Measurements from ENCODE around the gene EFTUD2.

The EFTUD2 gene

DNA sequence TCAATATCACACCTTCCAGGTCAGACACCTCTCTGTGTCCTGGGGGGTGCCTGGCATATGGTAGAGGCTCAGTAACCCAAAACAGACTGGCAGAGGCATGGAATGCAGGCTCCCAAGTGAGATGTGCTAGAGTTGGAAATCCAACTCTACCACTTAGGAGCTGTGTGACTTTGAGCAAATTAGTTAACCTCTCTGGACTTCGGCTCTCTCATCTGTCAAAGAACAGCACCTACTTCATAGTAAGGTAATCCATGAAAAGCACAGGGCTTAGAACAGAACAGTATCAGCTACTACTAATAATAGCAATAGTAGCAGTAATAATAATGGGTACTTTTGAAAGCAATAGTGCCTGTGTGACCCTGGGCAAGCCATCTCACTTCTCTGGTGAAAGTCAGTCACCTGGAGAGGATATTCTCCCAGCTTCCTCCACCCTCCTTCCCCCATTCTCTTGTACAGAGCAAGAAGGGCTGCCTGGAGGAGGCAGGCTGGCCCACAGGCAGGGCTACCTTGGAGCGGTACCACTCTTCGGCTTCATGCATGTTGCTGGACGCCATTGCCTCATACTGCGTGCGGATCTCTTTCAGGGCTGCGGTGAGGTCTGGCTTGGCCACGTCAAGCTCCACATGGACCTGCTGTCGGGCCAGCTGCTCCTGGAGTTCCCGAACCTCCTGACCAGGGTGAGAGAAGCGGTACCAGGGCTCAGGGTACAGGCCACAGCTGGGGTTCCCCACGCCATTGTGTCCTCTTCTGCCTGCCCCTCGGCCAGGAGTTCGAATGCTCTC is 13.7 kb upstream of the EFTUD2 start:
- peaks cover 19% of the 10 kb centered on the region for H3K4me1 ChIP-seq (ENCODE audit: insufficient read depth, low read length)
- H2AFZ ChIP-seq (ENCODE audit: low read depth, low read length) = no peak overlapping the region
- peaks cover 16% of the 10 kb centered on the region for H3K27me3 ChIP-seq (ENCODE audit: insufficient read depth, low read length)
- peaks cover 2% of the 10 kb centered on the region for H3K9me3 ChIP-seq (ENCODE audit: low read length)
- no peak overlapping the region for H3K4me3 ChIP-seq (ENCODE audit: low read length)
- H3K36me3 ChIP-seq (ENCODE audit: insufficient read depth, low read length) = no peaks in the 10 kb centered on the region

DNA sequence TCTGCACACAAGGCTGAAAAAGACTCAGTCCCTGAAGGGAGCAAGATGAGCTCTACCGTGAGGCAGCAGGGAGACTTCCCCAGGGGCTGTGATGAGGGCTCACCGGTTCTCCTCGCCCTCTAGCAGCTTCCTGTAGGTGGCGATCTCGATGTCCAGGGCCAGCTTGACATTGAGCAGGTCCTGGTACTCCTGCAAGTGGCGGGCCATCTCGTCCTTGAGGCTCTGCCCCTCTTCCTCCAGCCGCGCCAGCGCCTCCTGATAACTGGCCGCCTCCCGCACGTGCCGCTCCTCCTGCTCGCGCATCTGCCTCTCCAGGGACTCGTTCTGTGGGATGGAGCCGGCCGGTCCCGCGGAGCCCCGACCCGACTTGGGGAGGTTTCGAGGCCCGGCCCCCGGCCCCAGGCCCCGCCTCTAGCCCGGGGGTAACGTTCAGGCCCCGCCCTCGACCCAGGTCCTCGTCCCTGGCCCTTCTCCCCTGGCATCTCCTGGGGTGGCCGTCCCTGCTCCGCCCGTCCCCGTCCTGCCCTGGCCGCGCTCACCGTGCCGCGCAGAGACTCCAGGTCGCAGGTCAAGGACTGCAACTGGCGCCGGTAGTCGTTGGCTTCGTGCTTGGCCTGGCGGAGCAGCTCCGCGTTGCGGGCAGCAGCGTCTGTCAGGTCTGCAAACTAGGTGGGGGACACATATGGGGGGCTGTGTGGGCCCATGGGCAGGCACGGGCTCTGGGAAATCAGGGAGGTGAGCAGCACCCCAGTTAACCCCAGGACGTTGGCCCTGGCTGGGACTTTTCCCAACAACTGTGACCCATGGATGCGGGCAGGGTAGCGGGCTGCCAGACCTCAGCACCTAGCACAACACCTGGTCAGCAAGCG is 12.1 kb upstream of the EFTUD2 start:
- peaks cover 2% of the 10 kb centered on the region for H3K9me3 ChIP-seq (ENCODE audit: low read length)
- H2AFZ ChIP-seq (ENCODE audit: low read depth, low read length) = no peak overlapping the region
- no peak overlapping the region for H3K4me3 ChIP-seq (ENCODE audit: low read length)

DNA sequence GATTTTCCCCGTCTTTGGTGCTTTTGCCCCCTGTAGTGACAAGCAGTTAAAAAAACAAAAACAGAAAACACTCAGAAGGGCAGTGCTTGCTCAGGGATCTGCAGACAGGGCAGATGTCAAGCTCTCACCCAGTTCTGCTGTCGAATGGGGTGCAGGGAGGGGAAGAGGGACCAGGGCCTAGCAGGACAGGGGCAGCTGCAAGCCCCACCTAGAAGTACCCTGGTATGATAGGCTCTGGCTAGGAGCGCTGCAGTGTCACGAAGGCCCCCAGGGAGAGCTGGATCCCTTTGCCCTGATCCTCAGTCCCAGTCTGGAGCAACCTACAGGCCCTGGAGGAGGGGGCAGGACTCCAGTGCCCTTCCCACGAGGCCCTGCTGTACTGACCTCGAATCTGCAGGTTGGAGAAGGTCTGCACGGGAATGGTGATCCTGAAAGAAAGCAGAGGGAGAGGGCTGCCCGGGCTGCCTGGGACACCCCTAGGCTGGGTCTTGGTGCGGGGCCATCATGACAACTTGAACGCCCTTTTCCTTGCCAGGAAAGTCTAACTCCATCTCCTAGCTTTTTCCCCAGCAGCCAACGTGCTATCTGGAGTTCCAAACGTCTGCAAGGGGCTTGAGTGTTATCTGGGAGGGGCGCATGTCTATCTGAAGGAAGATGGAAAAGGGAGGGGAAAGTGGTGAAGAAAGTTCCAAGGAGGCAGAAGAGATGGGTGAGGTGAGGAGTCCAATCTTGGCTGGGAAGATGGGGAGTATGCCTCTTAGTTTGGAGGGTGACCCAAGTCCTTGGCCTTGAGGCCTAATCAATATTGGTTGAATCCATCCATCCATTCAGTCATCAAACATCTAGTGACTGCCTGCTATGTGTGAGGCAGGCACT is 11.2 kb upstream of the EFTUD2 start:
- no peaks in the 10 kb centered on the region for H3K36me3 ChIP-seq (ENCODE audit: insufficient read depth, low read length)
- no peak overlapping the region for H3K4me3 ChIP-seq (ENCODE audit: low read length)
- peaks cover 2% of the 10 kb centered on the region for H3K9me3 ChIP-seq (ENCODE audit: low read length)
- H3K27me3 ChIP-seq (ENCODE audit: insufficient read depth, low read length) = peaks cover 16% of the 10 kb centered on the region
- no peak overlapping the region for H2AFZ ChIP-seq (ENCODE audit: low read depth, low read length)
- H3K4me1 ChIP-seq (ENCODE audit: insufficient read depth, low read length) = peaks cover 18% of the 10 kb centered on the region

More for the DNA sequence above, 12.1 kb upstream of the EFTUD2 start:
- peaks cover 16% of the 10 kb centered on the region for H3K27me3 ChIP-seq (ENCODE audit: insufficient read depth, low read length)
- H3K4me1 ChIP-seq (ENCODE audit: insufficient read depth, low read length) = peaks cover 18% of the 10 kb centered on the region
- no peaks in the 10 kb centered on the region for H3K36me3 ChIP-seq (ENCODE audit: insufficient read depth, low read length)

DNA sequence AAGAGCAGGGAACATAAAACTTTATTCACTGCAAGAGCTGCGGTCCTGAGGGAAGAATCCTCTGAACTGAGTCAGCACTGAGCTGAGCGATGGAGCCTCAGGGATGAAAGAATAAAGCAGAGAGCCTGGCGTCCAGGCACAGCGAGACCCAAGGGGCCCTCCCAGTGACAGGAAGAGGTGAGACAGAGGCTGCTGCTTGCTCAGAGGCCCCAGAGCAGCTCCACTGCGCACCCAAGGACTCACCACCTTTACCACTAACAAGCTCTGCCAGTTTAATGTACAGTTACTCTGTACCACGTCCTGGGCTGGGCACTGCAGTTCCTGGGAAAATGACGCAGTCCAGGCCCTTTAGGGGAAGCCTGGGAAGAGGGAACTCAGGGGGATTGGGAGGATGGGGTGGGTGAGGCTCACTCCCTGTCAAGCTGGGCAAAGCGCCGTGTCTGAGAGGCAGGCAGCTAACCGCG is 10.5 kb upstream of the EFTUD2 start:
- Histone ChIP-seq H3K4me1 (ENCODE audit: insufficient read depth, low read length) (peaks cover 18% of the 10 kb centered on the region), H3K9me3 (ENCODE audit: low read length) (peaks cover 2% of the 10 kb centered on the region), H3K27me3 (ENCODE audit: insufficient read depth, low read length) (peaks cover 16% of the 10 kb centered on the region), H2AFZ (ENCODE audit: low read depth, low read length) (no peak overlapping the region), H3K4me3 (ENCODE audit: low read length) (no peak overlapping the region), H3K36me3 (ENCODE audit: insufficient read depth, low read length) (no peaks in the 10 kb centered on the region)

DNA sequence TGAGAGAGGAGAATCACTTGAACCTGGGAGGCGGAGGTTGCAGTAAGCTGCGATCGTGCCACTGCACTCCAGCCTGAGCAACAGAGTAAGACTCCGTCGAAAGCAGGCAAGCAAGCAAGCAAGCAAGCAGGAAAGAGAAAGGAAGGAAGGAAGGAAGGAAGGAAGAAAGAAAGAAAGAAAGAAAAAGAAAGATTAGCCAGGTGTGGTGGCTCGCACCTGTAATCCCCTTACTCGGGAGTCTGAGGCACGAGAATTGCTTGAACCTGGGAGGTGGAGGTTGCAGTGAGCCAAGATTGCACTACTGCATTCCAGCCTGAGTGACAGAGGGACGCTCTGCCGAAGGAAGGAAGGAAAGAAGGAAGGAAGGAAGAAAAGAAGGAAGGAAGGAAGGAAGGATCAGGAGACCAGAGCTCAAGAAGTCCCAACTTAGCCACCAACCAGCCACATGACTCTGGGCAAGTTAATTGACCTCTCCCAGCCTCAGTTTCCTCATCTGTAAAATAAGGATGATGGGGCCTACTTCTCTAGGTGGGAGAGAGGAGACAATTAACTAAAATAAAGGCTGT is 9.6 kb upstream of the EFTUD2 start:
- H3K4me1 ChIP-seq (ENCODE audit: insufficient read depth, low read length) = peaks cover 18% of the 10 kb centered on the region
- H3K27me3 ChIP-seq (ENCODE audit: insufficient read depth, low read length) = peaks cover 13% of the 10 kb centered on the region
- H3K36me3 ChIP-seq (ENCODE audit: insufficient read depth, low read length) = no peaks in the 10 kb centered on the region
- no peak overlapping the region for H2AFZ ChIP-seq (ENCODE audit: low read depth, low read length)
- H3K4me3 ChIP-seq (ENCODE audit: low read length) = no peak overlapping the region
- peaks cover 2% of the 10 kb centered on the region for H3K9me3 ChIP-seq (ENCODE audit: low read length)

DNA sequence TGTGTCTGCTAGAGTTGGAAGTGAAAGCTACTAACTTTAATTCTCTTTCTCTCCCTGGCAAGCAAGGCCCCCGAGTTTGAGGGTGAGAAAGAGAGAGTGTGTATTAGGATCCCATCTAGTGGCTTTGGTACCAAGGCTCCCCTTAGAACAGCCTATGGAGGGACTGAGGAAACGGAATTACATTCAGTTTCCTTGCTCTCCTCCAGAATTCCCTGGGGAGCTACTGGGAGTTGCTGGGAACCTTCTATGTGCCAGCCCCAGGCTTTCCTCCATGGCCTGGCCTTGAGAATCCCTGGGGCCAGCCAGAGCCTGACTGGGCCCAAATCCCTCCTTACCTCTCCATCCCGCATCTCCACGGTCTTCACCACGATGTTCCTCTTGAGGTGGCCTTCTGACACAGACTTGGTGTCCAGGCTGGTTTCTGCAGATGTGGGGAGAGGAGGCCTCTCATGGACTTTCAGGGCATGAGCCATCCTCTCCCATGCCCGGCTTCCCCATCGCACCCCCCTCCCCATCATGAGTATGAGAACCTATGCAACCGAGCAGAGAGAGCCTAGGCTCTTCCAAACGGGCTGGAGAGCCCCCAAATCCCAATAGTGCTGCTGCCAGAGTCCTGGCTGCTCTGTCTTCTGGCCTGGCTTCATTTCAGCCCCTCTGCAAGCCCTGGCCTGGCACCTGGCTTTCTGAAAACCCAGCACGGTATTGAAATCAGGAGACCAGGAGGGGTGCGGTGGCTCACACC is 8.7 kb upstream of the EFTUD2 start:
- Histone ChIP-seq H3K4me1 (ENCODE audit: insufficient read depth, low read length) (peaks cover 18% of the 10 kb centered on the region), H3K4me3 (ENCODE audit: low read length) (no peak overlapping the region), H2AFZ (ENCODE audit: low read depth, low read length) (no peak overlapping the region), H3K27me3 (ENCODE audit: insufficient read depth, low read length) (peaks cover 13% of the 10 kb centered on the region), H3K9me3 (ENCODE audit: low read length) (peaks cover 2% of the 10 kb centered on the region), H3K36me3 (ENCODE audit: insufficient read depth, low read length) (no peaks in the 10 kb centered on the region)

DNA sequence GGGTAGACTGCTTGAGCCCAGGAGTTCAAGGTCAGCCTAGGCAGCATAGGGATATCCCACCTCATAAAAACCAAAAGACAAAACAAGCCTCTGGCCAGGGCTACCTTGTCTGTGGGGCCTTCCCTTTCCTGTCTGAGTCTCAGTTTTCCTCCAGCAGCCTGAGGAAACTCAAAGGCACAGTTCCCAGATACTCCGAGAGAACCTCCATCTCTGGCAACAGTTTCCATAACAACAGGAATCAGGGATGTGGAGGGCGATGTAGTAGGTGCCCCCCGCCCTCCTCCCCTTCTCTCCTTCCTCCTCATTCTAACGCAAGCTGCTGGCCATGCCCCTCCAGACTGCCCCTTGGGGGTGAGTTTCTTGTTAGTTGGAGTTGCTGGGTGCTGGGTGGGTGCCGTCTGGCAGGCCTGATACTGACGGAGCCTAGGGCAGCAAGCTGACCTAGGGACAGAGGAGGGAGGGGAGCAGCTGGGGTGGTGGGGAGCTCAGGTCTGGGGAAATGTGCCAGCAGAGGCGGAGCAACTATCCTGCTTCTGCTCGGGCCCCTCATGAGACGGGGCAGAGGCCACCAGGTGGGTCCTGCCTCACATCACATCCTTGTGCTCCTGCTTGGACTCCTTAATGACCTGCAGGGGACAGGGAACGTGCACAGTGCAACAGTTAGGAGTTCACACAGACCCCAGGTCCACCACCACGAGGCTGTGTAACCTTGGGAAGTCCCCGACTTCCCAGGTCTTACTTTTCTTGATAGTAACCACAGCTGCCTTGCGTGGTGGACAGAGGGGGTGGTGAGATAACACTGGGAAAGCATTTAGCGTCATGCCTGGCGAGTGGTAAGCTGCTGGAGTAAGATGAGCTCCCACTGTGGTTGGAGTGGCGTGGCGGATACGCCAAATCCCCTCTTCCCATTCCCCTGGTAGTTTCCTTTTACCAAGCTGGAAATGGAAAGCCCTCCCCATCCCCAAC is 7.8 kb upstream of the EFTUD2 start:
- Histone ChIP-seq H3K4me1 (ENCODE audit: insufficient read depth, low read length) (peaks cover 18% of the 10 kb centered on the region), H3K4me3 (ENCODE audit: low read length) (no peak overlapping the region), H3K27me3 (ENCODE audit: insufficient read depth, low read length) (peaks cover 8% of the 10 kb centered on the region), H2AFZ (ENCODE audit: low read depth, low read length) (no peak overlapping the region), H3K36me3 (ENCODE audit: insufficient read depth, low read length) (no peaks in the 10 kb centered on the region), H3K9me3 (ENCODE audit: low read length) (peaks cover 2% of the 10 kb centered on the region)

DNA sequence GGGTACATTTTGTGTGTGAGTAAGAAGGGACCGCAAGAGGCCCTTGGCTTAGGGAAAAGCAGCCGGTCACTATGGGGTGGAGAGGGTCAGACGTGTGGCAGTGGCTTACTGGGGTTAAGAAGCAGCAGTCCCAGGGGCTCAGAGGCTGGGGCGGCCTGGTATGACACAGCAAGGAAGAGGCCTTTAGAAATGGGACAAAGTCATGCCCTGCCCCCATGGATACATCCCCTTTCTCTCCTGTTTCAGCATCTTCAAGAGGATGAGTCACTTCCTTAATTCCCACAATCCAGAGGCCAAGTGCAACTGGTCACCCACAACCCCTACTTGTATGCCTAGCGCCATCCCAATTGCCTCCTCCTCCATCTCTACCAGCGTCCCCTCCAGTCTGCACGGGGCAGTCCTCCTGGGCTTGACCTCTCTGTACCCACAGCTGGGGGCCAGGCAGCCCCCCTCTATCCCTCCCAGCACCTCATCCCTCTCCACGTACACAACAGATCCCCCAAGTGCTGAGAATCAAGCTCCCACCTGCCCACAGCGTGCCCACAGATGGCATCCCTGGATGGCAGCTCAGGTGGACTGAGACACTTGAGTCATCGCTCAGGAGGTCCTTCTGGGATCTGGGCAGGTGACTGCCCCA is 6.9 kb upstream of the EFTUD2 start:
- no peak overlapping the region for H2AFZ ChIP-seq (ENCODE audit: low read depth, low read length)
- H3K36me3 ChIP-seq (ENCODE audit: insufficient read depth, low read length) = no peaks in the 10 kb centered on the region
- H3K4me3 ChIP-seq (ENCODE audit: low read length) = no peak overlapping the region
- peaks cover 2% of the 10 kb centered on the region for H3K9me3 ChIP-seq (ENCODE audit: low read length)
- peaks cover 7% of the 10 kb centered on the region for H3K27me3 ChIP-seq (ENCODE audit: insufficient read depth, low read length)
- H3K4me1 ChIP-seq (ENCODE audit: insufficient read depth, low read length) = peaks cover 18% of the 10 kb centered on the region

DNA sequence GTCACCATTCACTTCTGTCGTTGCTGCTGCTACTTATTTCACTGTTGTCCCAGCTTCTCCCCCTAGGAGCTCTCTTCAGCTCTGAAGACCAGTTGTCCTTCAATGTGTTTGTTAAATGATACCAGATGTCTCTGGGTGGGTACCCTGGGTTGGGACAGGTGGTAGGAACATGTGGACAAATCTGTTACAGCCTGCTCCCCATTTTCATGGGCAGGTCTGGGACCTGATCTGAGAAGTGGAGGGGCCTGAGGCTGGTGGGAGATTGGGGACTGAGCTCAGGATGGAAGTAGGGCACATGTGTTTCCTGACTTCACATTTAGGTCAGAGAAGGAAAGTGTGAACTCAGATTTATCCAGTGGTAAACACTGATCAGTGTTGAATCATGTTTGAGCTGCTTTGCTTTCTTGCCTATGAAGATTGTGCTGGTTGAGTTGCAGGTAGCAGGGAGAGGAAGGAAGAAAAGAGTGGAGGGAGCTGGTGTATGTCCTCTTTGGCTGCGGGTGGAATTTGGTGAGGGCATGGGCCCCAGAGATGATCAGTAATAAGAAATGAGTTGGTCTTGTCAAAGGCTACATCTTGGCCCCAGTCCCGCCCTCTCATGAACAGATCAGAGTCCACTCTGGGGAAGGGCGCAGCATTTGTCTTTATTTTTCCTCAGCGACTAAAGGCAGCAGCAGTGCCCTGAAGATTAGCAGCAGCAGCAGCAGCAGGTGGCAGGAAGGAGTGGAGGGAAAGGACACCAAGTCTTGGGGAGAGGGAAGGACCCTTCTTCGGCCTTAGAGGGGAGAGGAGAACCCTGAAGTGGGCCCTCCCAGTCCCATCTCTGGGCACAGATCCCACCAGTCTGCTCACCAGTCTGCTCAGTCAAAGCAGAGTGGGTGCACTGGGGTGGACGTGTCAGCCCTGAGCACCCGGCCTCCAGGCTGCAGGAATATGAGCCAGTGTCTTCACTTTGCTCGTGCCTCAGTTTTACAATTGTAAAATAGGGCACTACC is 6.1 kb upstream of the EFTUD2 start:
- no peaks in the 10 kb centered on the region for H3K9me3 ChIP-seq (ENCODE audit: low read length)
- H3K27me3 ChIP-seq (ENCODE audit: insufficient read depth, low read length) = no peaks in the 10 kb centered on the region
- H2AFZ ChIP-seq (ENCODE audit: low read depth, low read length) = no peak overlapping the region
- H3K4me3 ChIP-seq (ENCODE audit: low read length) = no peak overlapping the region
- H3K36me3 ChIP-seq (ENCODE audit: insufficient read depth, low read length) = no peaks in the 10 kb centered on the region
- H3K4me1 ChIP-seq (ENCODE audit: insufficient read depth, low read length) = peaks cover 18% of the 10 kb centered on the region

All from neuron (in vitro differentiated cells).